Measurements from ENCODE around the gene PNPLA3. TPM values are rescaled to one million over a fixed set of nuclear protein-coding genes. Genes with fewer than 3 reads are reported as not detected.

Gene PNPLA3, protein sequence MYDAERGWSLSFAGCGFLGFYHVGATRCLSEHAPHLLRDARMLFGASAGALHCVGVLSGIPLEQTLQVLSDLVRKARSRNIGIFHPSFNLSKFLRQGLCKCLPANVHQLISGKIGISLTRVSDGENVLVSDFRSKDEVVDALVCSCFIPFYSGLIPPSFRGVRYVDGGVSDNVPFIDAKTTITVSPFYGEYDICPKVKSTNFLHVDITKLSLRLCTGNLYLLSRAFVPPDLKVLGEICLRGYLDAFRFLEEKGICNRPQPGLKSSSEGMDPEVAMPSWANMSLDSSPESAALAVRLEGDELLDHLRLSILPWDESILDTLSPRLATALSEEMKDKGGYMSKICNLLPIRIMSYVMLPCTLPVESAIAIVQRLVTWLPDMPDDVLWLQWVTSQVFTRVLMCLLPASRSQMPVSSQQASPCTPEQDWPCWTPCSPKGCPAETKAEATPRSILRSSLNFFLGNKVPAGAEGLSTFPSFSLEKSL
- 10 to 100 TPM; 17.5 to 66.8 (median 60.3) TPM for total RNA-seq
- long read RNA-seq, transcript PNPLA3-201 (9 exons, 2,805 nt), result major isoform, 6 of 27 reads
- long read RNA-seq, partial matches to known transcripts, result 9 of 27 reads
- long read RNA-seq, other reads (novel, unspliced or antisense), result 10 of 27 reads

GRCh38 chr22:43923631-43924464 is at the start of gene PNPLA3:
PNPLA3 (plus strand) TSS chr22:43923805; CDS start chr22:43923912, 107 bp downstream.
- 0% methylated on average over 13 of the region's 100 CpGs for WGBS (ENCODE audit: insufficient coverage, low coverage, low lambda C conversion rate, missing lambda C conversion rate)
- peaks cover 0 to 49% (median 23%) of the 10 kb centered on the region in 4 donors for H3K4me1 ChIP-seq

GRCh38 chr22:43876866-43877509 is 46.6 kb upstream of the PNPLA3 start:
- H3K27ac ChIP-seq, result no peak overlapping the region
- DNase-seq, result no peak
- WGBS (ENCODE audit: insufficient coverage, low coverage, low lambda C conversion rate, missing lambda C conversion rate), result 53% methylated on average over 3 of the region's 5 CpGs
- H3K4me3 ChIP-seq, result no peak overlapping the region
- intact Hi-C loops (cut with DNase I), result no loop called here
- no peaks in the 10 kb centered on the region for H3K36me3 ChIP-seq
- no peaks in the 10 kb centered on the region for H3K27me3 ChIP-seq
- H3K9me3 ChIP-seq, result no peaks in the 10 kb centered on the region
- TF ChIP-seq CTCF (IDR thresholded peaks at IDR 0.05) (no peak), POLR2A (IDR thresholded peaks at IDR 0.05) (no peak)
- H3K4me1 ChIP-seq, result no peaks in the 10 kb centered on the region
- no peak for ATAC-seq

More at GRCh38 chr22:43923631-43924464, at the start of gene PNPLA3:
- TF ChIP-seq POLR2A (IDR thresholded peaks at IDR 0.05) (peak; percentile 98), CTCF (IDR thresholded peaks at IDR 0.05) (peak; percentile 18 to 39 (median 26))
- ATAC-seq (peak; percentile 59 to 76 (median 68)), DNase-seq (peak; percentile 97 to 99 (median 97))
- Histone ChIP-seq H3K27me3 (no peaks in the 10 kb centered on the region), H3K9me3 (no peaks in the 10 kb centered on the region), H3K4me3 (peak within 1 kb of the TSS; percentile 81 to 99 (median 86)), H3K36me3 (peaks cover 0 to 12% (median 5%) of the 10 kb centered on the region in 4 donors), H3K27ac (peak within 1 kb of the TSS; percentile 77 to 93 (median 85))
- intact Hi-C loops (cut with DNase I), result no loop called here

GRCh38 chr22:43878079-43878795 is 45.4 kb upstream of the PNPLA3 start:
- H3K27me3 ChIP-seq, result no peaks in the 10 kb centered on the region
- no peaks in the 10 kb centered on the region for H3K9me3 ChIP-seq
- 39% methylated on average over 12 of the region's 12 CpGs for WGBS (ENCODE audit: insufficient coverage, low coverage, low lambda C conversion rate, missing lambda C conversion rate)
- no peak for ATAC-seq
- intact Hi-C loops (cut with DNase I), result no loop called here
- H3K36me3 ChIP-seq, result no peaks in the 10 kb centered on the region
- TF ChIP-seq CTCF (IDR thresholded peaks at IDR 0.05), result no peak
- TF ChIP-seq POLR2A (IDR thresholded peaks at IDR 0.05), result no peak
- H3K27ac ChIP-seq, result no peak overlapping the region
- no peak for DNase-seq
- no peaks in the 10 kb centered on the region for H3K4me1 ChIP-seq
- no peak overlapping the region for H3K4me3 ChIP-seq
